Astrocyte (in vitro differentiated cells and primary cell): Measurements from ENCODE around the gene SH3PXD2B.

Source experiments
- EZH2 ChIP-seq: IDR thresholded peaks from 2 replicates; pipeline ENCODE4 v1.6.1; 2012; ENCODE audit warnings: mild to moderate bottlenecking, low read length, inconsistent platforms; ENCODE audit not compliant: insufficient read depth
- TF ChIP-seq, protein P1 (sequence below): IDR thresholded peaks from 2 replicates; pipeline ENCODE4 v1.5.1; 2011; ENCODE audit warnings: low read depth, mild to moderate bottlenecking, inconsistent platforms, low read length, moderate library complexity; ENCODE audit not compliant: insufficient read depth

GRCh38 chr5:172348084-172348483, 106.2 kb downstream of the SH3PXD2B start:
- TF ChIP-seq, protein P1, sequence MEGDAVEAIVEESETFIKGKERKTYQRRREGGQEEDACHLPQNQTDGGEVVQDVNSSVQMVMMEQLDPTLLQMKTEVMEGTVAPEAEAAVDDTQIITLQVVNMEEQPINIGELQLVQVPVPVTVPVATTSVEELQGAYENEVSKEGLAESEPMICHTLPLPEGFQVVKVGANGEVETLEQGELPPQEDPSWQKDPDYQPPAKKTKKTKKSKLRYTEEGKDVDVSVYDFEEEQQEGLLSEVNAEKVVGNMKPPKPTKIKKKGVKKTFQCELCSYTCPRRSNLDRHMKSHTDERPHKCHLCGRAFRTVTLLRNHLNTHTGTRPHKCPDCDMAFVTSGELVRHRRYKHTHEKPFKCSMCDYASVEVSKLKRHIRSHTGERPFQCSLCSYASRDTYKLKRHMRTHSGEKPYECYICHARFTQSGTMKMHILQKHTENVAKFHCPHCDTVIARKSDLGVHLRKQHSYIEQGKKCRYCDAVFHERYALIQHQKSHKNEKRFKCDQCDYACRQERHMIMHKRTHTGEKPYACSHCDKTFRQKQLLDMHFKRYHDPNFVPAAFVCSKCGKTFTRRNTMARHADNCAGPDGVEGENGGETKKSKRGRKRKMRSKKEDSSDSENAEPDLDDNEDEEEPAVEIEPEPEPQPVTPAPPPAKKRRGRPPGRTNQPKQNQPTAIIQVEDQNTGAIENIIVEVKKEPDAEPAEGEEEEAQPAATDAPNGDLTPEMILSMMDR, result no peak
- no peak for TF ChIP-seq EZH2
